Measurements from ENCODE around the gene PGM2. TPM values are rescaled to one million over a fixed set of nuclear protein-coding genes. Genes with fewer than 3 reads are reported as not detected.

Gene PGM2
- total RNA-seq, 1 experiment from 2014 or later, result 37.0 TPM

- H3K4me3 ChIP-seq, result peak overlapping the region; percentile 82; the same call in 1 of the 2 replicates
- no peak for DNase-seq
- peaks cover 17% of the 10 kb centered on the region for H3K36me3 ChIP-seq
- H3K9me3 ChIP-seq (replicated peaks), result no peaks in the 10 kb centered on the region
- no peaks in the 10 kb centered on the region for H3K27me3 ChIP-seq
- no peak overlapping the region for H3K27ac ChIP-seq
- H3K4me1 ChIP-seq, result peaks cover 4% of the 10 kb centered on the region; the same call in 1 of the 2 replicates
These were observed 1.4 kb downstream of the PGM2 start for GRCh38 chr4:37827802-37828321.

GRCh38 chr4:37828843-37829242, 2.4 kb downstream of the PGM2 start:
- H3K9me3 ChIP-seq (replicated peaks), result no peaks in the 10 kb centered on the region
- H3K27ac ChIP-seq, result no peak overlapping the region
- H3K4me3 ChIP-seq, result no peak overlapping the region
- no peak for DNase-seq
- H3K4me1 ChIP-seq, result peaks cover 4% of the 10 kb centered on the region; the same call in 1 of the 2 replicates
- peaks cover 22% of the 10 kb centered on the region for H3K36me3 ChIP-seq
- no peaks in the 10 kb centered on the region for H3K27me3 ChIP-seq

DNA sequence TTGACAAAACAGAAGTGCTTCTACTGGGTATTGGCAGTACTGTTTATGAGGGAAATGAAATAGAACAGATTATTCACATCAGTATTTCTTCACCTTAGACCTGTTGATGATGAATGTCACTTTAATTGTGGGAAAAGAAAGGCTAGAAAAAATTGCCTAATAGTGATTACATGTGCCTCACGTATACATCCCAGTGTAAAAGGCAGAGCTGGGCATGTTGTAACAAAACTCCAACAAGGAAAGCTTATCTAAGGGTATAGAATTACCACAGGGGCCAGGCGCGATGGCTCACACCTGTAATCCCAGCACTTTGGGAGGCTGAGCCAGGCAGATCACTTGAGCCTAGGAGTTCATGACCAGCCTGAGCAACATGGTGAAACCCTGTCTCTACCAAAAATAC, 4.2 kb downstream of the PGM2 start:
- H3K36me3 ChIP-seq, result peaks cover 29% of the 10 kb centered on the region

DNA sequence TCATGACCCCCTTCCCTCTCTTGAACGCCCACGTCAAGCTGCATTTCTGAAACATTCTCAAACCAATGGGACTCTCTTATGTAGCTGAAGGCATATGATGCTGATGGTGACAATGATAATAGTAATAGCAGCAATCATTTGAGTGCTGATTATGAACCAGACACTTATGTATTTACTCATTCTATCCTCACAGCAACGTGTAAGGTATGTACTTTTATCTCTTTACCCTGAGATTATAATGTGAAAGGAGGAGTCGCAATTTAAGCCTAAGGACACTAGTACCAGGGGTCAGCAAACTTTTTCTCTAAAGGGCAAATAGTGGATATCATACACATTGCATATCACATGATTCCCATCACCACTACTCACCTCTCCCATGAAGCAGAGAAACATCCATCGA, 8.5 kb downstream of the PGM2 start:
- no peak overlapping the region for H3K4me3 ChIP-seq

More for the DNA sequence above, 4.2 kb downstream of the PGM2 start:
- no peak overlapping the region for H3K27ac ChIP-seq
- DNase-seq, result no peak
- no peaks in the 10 kb centered on the region for H3K4me1 ChIP-seq
- no peaks in the 10 kb centered on the region for H3K9me3 ChIP-seq (replicated peaks)
- no peaks in the 10 kb centered on the region for H3K27me3 ChIP-seq
- H3K4me3 ChIP-seq, result no peak overlapping the region

DNA sequence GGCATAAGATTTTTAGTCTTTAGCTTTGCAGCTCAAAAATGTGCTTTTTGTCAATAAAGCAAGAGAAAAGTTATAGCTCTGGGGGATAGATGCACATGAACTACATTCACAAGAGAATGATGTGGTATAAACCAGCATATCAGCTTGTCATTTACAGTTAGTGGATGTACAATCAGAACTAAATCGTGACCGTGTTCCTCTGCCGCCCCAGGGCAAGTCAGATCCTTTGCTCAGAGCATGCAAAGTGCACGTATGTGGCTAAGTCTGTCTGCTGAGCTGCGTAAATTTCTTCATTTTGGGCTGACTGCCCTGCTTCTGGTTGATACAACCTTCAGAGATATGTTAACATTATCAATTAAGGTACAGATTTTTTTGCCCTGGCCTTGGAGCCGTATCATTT, 9.3 kb downstream of the PGM2 start:
- peaks cover 42% of the 10 kb centered on the region for H3K36me3 ChIP-seq
- no peaks in the 10 kb centered on the region for H3K27me3 ChIP-seq
- no peak for DNase-seq
- H3K9me3 ChIP-seq (replicated peaks), result no peaks in the 10 kb centered on the region
- no peak overlapping the region for H3K27ac ChIP-seq
- no peaks in the 10 kb centered on the region for H3K4me1 ChIP-seq
- H3K4me3 ChIP-seq, result no peak overlapping the region

More for the DNA sequence above, 8.5 kb downstream of the PGM2 start:
- Histone ChIP-seq H3K9me3 (replicated peaks) (no peaks in the 10 kb centered on the region), H3K36me3 (peaks cover 45% of the 10 kb centered on the region), H3K4me1 (no peaks in the 10 kb centered on the region), H3K27me3 (no peaks in the 10 kb centered on the region), H3K27ac (no peak overlapping the region)
- no peak for DNase-seq

DNA sequence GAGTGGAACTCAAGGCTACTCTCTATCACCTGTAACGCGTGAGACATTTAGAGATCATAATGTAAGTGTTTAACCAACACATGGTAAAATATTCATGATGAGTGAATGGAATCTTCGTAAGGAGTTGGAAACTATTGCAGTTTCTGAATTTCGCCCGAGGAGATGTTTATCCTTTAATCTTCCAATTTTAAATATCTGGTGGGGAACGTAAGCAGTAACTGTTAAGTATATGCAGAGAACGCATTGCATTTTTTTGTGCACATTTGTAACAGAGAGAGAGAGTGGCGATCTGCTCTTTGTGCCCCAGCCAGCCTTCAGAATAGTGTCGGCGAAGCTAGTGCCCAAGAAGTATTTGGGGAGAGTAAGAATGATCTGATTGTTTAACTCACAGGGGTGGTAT, 9.8 kb downstream of the PGM2 start:
- Histone ChIP-seq H3K27ac (no peak overlapping the region), H3K27me3 (no peaks in the 10 kb centered on the region), H3K4me1 (no peaks in the 10 kb centered on the region), H3K4me3 (no peak overlapping the region), H3K36me3 (peaks cover 43% of the 10 kb centered on the region), H3K9me3 (replicated peaks) (no peaks in the 10 kb centered on the region)
- no peak for DNase-seq

GRCh38 chr4:37836838-37837440, 10.5 kb downstream of the PGM2 start:
- Histone ChIP-seq H3K27ac (no peak overlapping the region), H3K36me3 (peaks cover 44% of the 10 kb centered on the region), H3K9me3 (replicated peaks) (no peaks in the 10 kb centered on the region), H3K4me3 (no peak overlapping the region), H3K27me3 (no peaks in the 10 kb centered on the region), H3K4me1 (no peaks in the 10 kb centered on the region)
- DNase-seq, result no peak

- Histone ChIP-seq H3K4me3 (no peak overlapping the region), H3K27me3 (no peaks in the 10 kb centered on the region), H3K36me3 (peaks cover 40% of the 10 kb centered on the region), H3K9me3 (replicated peaks) (no peaks in the 10 kb centered on the region), H3K4me1 (no peaks in the 10 kb centered on the region), H3K27ac (no peak overlapping the region)
- no peak for DNase-seq
These were observed 11.0 kb downstream of the PGM2 start for GRCh38 chr4:37837446-37837845.

GRCh38 chr4:37839426-37839825, 12.9 kb downstream of the PGM2 start:
- no peak overlapping the region for H3K27ac ChIP-seq
- no peak for DNase-seq
- no peak overlapping the region for H3K4me3 ChIP-seq
- H3K27me3 ChIP-seq, result no peaks in the 10 kb centered on the region
- peaks cover 38% of the 10 kb centered on the region for H3K36me3 ChIP-seq
- H3K4me1 ChIP-seq, result no peaks in the 10 kb centered on the region
- H3K9me3 ChIP-seq (replicated peaks), result no peaks in the 10 kb centered on the region

DNA sequence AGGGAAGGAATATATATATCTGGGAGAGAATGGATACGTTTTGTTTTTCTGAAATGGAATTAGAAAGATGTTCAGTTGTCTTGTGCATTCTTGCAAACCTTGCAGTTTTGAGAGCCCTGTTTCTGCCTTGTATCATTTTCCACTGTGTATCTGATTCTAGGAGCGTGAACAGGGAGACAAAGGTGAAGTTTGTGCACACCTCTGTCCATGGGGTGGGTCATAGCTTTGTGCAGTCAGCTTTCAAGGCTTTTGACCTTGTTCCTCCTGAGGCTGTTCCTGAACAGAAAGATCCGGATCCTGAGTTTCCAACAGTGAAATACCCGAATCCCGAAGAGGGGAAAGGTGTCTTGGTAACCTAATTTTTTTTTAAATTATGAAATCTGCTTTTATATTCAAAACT, 17.7 kb downstream of the PGM2 start:
- H3K9me3 ChIP-seq (replicated peaks), result no peaks in the 10 kb centered on the region
- H3K36me3 ChIP-seq, result peaks cover 53% of the 10 kb centered on the region
- no peaks in the 10 kb centered on the region for H3K27me3 ChIP-seq

GRCh38 chr4:37845201-37845600, 18.7 kb downstream of the PGM2 start:
- H3K27ac ChIP-seq, result no peak overlapping the region
- no peak overlapping the region for H3K4me3 ChIP-seq
- H3K27me3 ChIP-seq, result no peaks in the 10 kb centered on the region
- H3K36me3 ChIP-seq, result peaks cover 45% of the 10 kb centered on the region
- no peak for DNase-seq
- peaks cover 3% of the 10 kb centered on the region; the same call in 1 of the 2 replicates for H3K4me1 ChIP-seq
- H3K9me3 ChIP-seq (replicated peaks), result no peaks in the 10 kb centered on the region

More for the DNA sequence above, 17.7 kb downstream of the PGM2 start:
- Histone ChIP-seq H3K4me1 (peaks cover 3% of the 10 kb centered on the region; the same call in 1 of the 2 replicates), H3K4me3 (no peak overlapping the region), H3K27ac (no peak overlapping the region)
- no peak for DNase-seq

DNA sequence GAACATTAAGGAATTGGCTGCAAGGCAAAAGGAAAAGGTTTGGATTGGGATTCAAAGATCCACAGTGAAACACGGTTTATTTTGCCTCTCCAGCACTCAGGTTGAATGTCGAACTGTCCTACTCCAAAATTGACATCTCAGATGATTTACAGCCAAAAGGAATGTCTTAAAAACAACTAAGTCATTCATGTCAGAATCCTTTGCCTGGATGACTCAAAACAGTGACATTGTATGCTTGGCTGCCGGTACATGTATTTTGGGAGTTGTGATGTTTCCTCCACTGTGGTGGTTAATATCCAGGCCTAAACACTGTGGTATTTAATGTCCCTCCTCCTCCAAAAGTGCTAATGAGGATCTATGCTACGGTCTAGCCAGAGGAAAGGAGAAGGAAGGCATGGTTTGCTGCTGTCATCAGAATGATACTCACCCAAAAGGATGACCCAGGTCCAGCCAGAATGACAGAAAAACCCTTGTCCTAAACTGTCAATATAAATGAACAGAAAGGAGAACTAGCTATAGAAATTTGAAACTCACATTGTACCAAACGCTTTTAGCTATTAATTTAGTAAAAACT, 20.9 kb downstream of the PGM2 start:
- no peak for DNase-seq
- no peak overlapping the region for H3K4me3 ChIP-seq
- peaks cover 47% of the 10 kb centered on the region for H3K36me3 ChIP-seq

DNA sequence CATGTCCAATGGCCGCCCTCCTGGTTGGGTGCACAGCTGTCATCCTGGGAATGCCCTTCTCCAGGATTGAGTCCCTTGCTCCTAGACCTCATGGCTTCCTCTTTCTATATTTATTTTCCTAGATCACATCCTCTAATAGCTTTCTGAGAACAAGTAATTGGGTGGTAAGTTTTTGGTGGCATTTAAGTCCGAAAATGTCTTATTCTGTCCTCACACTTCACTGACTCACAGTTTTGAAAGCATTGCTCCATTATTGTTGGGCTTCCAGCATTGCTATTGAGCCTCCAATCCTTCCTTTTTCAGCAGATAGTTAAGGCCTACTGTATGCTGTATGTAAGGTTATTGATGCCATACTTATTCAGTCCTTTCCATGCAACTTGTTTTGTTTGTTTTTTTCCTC, 25.9 kb downstream of the PGM2 start:
- DNase-seq, result no peak
- no peaks in the 10 kb centered on the region for H3K27me3 ChIP-seq
- H3K36me3 ChIP-seq, result peaks cover 43% of the 10 kb centered on the region
- H3K9me3 ChIP-seq (replicated peaks), result no peaks in the 10 kb centered on the region
- peaks cover 3% of the 10 kb centered on the region; the same call in 1 of the 2 replicates for H3K4me1 ChIP-seq
- no peak overlapping the region for H3K4me3 ChIP-seq
- no peak overlapping the region for H3K27ac ChIP-seq

More for the DNA sequence above, 20.9 kb downstream of the PGM2 start:
- no peaks in the 10 kb centered on the region for H3K9me3 ChIP-seq (replicated peaks)
- no peaks in the 10 kb centered on the region for H3K27me3 ChIP-seq
- H3K27ac ChIP-seq, result no peak overlapping the region
- peaks cover 3% of the 10 kb centered on the region; the same call in 1 of the 2 replicates for H3K4me1 ChIP-seq

DNA sequence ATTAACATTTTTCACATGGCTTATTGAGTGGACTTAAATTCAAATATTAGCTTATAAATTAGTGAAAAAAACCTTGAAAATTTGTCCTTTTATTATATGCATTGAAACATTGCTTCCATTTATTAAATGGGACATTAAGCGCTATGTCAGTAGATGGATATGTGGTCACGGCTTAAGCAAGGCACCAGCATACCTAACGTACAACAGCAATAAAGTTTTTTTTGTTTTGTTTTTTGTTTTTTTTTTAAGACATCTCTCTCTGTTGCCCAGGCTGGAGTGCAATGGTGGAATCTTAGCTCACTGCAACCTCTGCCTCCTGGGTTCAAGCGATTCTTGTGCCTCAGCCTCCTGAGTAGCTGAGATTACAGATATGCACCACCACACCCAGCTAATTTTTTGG, 31.6 kb downstream of the PGM2 start:
- Histone ChIP-seq H3K27me3 (no peaks in the 10 kb centered on the region), H3K4me1 (no peaks in the 10 kb centered on the region), H3K36me3 (peaks cover 31% of the 10 kb centered on the region), H3K4me3 (no peak overlapping the region), H3K27ac (no peak overlapping the region), H3K9me3 (replicated peaks) (no peaks in the 10 kb centered on the region)
- DNase-seq, result no peak

- Histone ChIP-seq H3K4me1 (no peaks in the 10 kb centered on the region), H3K36me3 (peaks cover 26% of the 10 kb centered on the region), H3K27me3 (no peaks in the 10 kb centered on the region), H3K4me3 (no peak overlapping the region), H3K9me3 (replicated peaks) (no peaks in the 10 kb centered on the region), H3K27ac (no peak overlapping the region)
- DNase-seq, result no peak
These were observed 32.4 kb downstream of the PGM2 start for GRCh38 chr4:37858872-37859271.

All from SJCRH30 (cell line).